Activated CD4-positive, alpha-beta T cell treated with anti-CD3 and anti-CD28 coated beads for 36 hours (primary cell): ENCODE measurements around the gene HDAC4. TPM values are rescaled to one million over a fixed set of nuclear protein-coding genes. Genes with fewer than 3 reads are reported as not detected.

Source experiments
- ATAC-seq: fragments of 200-7000 bp; cut with Tn5 transposase; one replicate; pipeline ENCODE4 v1.10.0; 2021; ENCODE audit warnings: mild to moderate bottlenecking, moderate library complexity
- CTCF ChIA-PET: fragments of 350-600 bp; sonication (Branson Sonifier 250); formaldehyde crosslinking; loops from one replicate; lab custom pipeline; 2021; ENCODE audit warnings: antibody characterized with exemption; lab: Charles Lee
- POLR2A ChIA-PET: fragments of 350-600 bp; sonication (Branson Sonifier 250); formaldehyde crosslinking; loops from one replicate; lab custom pipeline; 2021; ENCODE audit warnings: antibody characterized with exemption, inconsistent platforms; lab: Charles Lee
- DNase-seq: peaks from one replicate; pipeline ENCODE4 v3.0.0-alpha.2; 2020
- H3K27ac Mint-ChIP-seq: one replicate; pipeline ENCODE4 v1.8.0; 2021; ENCODE audit warnings: mixed read lengths
- H3K27me3 Mint-ChIP-seq: one replicate; pipeline ENCODE4 v1.8.0; 2021; ENCODE audit warnings: mixed read lengths
- H3K36me3 Mint-ChIP-seq: one replicate; pipeline ENCODE4 v1.8.0; 2021; ENCODE audit warnings: low read depth, mixed read lengths
- H3K4me1 Mint-ChIP-seq: one replicate; pipeline ENCODE4 v1.8.0; 2021; ENCODE audit warnings: mixed read lengths
- H3K4me3 Mint-ChIP-seq: one replicate; pipeline ENCODE4 v1.8.0; 2021; ENCODE audit warnings: mild to moderate bottlenecking, moderate library complexity, mixed read lengths
- H3K9me3 Mint-ChIP-seq: one replicate; pipeline ENCODE4 v1.8.0; 2021; ENCODE audit warnings: low read depth, mixed read lengths
- intact Hi-C, 2 experiments: fragments of 100-400 bp; cut with DNase I in 1 of 2; cut with micrococcal nuclease in 1 of 2; formaldehyde crosslinking; loops; one replicate each; pipeline versions ENCODE4 v1.14.2 to v1.15.1; 2022 to 2024; cut with DNase I, micrococcal nuclease
- total RNA-seq, 2 experiments: library from RNA; stranded (reverse); gene quantifications; one replicate each; pipeline ENCODE4 v1.2.3, GENCODE V29; 2021

Gene HDAC4
- total RNA-seq, 2 experiments from 2014 or later = 25.4 to 30.4 TPM

DNA sequence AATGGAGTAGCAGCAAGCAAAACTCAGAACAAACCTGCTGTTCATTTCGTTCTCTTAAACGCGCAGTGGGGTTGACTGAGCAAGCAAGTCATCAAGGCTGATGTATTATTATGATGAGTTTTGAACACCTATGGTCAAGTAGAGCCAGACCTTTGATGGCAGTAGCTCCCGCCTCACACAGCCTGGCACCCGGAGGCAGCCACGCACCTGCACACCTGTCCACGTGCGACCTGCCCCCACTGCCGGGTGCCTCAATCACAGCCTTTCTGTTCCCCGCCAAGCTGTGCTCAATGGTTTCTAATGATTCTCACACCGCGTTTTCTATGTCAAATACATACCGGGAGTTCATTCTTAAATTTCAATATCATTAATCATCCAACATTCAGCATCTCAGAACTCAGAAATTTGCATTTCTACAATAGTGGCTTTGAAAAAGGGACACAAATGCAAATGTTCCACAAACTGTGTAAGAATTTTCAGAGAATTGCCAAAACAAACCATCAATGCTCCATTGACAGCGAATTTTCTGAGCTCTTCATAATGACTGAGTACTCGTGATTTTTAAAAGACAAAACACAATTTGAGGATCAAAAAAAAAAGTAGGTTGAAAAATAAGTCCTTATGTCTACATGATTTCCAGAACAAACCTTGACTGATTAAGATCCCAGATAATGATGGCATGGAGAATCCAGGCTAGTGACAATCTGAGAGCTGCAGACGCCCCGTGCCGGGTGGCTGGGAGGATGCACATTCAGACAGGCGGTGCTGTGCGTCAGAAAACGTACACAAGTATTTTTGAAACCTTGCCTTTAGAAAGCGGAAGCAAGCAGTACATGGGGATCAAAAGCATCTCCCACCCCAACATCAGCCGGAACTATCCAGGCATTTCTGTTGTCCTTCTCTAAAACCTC is 56.6 kb downstream of the HDAC4 start:
- ChIA-PET POLR2A (interaction anchor here (0.6 kb wide), 1 partner anchor 15 kb away, joined by 4 read pairs; no protein-coding TSS in a partner anchor), CTCF (interaction anchor here (1.0 to 1.4 kb wide), 2 partner anchors 9 to 246 kb away, joined by 3 read pairs; no protein-coding TSS in a partner anchor)
- H3K36me3 Mint-ChIP-seq = peaks cover 14% of the 10 kb centered on the region
- ATAC-seq = no peak
- no peaks in the 10 kb centered on the region for H3K9me3 Mint-ChIP-seq
- H3K27ac Mint-ChIP-seq = no peak overlapping the region
- intact Hi-C loops = no loop called here
- H3K4me3 Mint-ChIP-seq = no peak overlapping the region
- no peaks in the 10 kb centered on the region for H3K27me3 Mint-ChIP-seq
- peaks cover 27% of the 10 kb centered on the region for H3K4me1 Mint-ChIP-seq
- no peak for DNase-seq

DNA sequence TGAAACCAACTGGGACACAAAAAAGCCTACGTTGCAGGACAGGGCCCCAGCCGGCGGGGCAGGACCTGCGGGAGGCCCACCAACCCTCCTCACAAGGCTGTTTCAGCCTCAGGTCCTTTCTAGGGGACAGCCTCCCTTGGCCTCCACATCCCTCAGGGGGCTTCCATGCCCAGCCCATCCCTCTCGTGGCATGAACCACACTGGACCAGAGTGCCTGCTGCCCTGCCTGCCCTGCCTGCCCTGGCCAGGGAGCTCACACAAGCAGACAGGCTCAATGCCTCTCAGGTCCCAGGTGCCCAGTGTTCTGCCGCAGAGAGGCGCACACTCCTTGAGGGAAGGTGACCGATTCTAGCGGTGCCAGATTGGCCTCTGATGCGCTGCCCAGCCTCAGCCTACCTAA is 57.4 kb downstream of the HDAC4 start:
- H3K27ac Mint-ChIP-seq = no peak overlapping the region
- ChIA-PET CTCF (interaction anchor here (1.4 kb wide), 1 partner anchor 8 kb away, joined by 3 read pairs; no protein-coding TSS in a partner anchor), POLR2A (no interaction called here)
- H3K4me1 Mint-ChIP-seq = peaks cover 33% of the 10 kb centered on the region
- no peaks in the 10 kb centered on the region for H3K9me3 Mint-ChIP-seq
- no peaks in the 10 kb centered on the region for H3K27me3 Mint-ChIP-seq
- intact Hi-C loops = no loop called here
- ATAC-seq (no peak), DNase-seq (no peak)
- H3K4me3 Mint-ChIP-seq = no peak overlapping the region
- H3K36me3 Mint-ChIP-seq = peaks cover 14% of the 10 kb centered on the region

DNA sequence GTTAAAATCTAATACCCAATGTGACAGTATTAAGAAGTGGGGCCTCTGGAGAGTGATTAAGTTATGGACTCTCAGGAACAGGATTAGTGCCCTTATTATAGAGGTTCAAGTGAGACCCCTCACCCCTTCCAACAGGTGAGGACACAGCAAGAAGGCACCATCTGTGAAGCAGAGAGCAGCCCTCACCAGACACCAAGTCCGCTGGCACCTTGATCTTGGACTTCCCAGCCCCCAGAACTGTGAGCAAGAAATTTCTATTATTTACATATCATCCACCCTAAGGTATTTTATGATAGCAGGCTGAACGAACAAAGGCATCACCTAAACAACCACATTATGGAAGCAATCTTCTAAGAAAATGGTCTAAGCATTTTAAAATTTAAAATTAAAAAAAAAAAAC is 59.0 kb downstream of the HDAC4 start:
- Mint-ChIP-seq H3K4me1 (peaks cover 36% of the 10 kb centered on the region), H3K9me3 (no peaks in the 10 kb centered on the region), H3K36me3 (peaks cover 21% of the 10 kb centered on the region), H3K27ac (no peak overlapping the region), H3K27me3 (no peaks in the 10 kb centered on the region), H3K4me3 (no peak overlapping the region)
- ChIA-PET POLR2A (no interaction called here), CTCF (interaction anchor here (0.6 to 1.0 kb wide), 2 partner anchors 14 to 535 kb away, joined by 3 read pairs; no protein-coding TSS in a partner anchor)
- intact Hi-C loops = no loop called here
- no peak for ATAC-seq
- no peak for DNase-seq

DNA sequence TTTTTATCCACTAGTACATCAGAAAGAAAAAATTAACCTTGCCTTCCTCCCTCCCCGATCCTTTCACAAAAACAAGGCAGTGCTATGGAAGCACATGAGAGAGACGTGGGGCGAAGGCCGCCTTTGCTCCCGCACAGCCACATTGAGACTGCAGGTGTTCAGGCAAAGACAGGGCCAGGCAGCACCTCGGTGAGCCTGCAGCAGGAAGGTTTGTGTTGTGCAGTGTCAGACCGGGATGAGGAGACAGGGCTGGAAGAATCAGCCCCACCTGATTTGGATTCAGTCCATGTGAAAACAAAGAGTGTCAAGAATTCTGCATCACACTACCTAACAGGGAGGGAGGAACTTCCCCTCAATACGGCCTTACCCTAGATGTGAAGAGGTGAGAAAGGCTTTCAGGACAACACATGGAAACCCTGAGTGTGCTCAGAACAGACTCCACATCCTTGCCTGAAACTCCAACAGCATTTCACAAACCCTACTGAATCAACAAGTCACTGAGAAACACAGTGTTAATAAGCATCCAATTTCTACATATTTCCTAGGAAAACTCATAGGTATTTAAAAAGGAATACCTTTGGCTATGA is 59.6 kb downstream of the HDAC4 start:
- H3K36me3 Mint-ChIP-seq = peaks cover 23% of the 10 kb centered on the region
- H3K27me3 Mint-ChIP-seq = no peaks in the 10 kb centered on the region
- DNase-seq (no peak), ATAC-seq (peak; percentile 63)
- H3K4me3 Mint-ChIP-seq = no peak overlapping the region
- ChIA-PET CTCF (no interaction called here), POLR2A (no interaction called here)
- intact Hi-C loops = no loop called here
- no peak overlapping the region for H3K27ac Mint-ChIP-seq
- peaks cover 36% of the 10 kb centered on the region for H3K4me1 Mint-ChIP-seq
- H3K9me3 Mint-ChIP-seq = no peaks in the 10 kb centered on the region

DNA sequence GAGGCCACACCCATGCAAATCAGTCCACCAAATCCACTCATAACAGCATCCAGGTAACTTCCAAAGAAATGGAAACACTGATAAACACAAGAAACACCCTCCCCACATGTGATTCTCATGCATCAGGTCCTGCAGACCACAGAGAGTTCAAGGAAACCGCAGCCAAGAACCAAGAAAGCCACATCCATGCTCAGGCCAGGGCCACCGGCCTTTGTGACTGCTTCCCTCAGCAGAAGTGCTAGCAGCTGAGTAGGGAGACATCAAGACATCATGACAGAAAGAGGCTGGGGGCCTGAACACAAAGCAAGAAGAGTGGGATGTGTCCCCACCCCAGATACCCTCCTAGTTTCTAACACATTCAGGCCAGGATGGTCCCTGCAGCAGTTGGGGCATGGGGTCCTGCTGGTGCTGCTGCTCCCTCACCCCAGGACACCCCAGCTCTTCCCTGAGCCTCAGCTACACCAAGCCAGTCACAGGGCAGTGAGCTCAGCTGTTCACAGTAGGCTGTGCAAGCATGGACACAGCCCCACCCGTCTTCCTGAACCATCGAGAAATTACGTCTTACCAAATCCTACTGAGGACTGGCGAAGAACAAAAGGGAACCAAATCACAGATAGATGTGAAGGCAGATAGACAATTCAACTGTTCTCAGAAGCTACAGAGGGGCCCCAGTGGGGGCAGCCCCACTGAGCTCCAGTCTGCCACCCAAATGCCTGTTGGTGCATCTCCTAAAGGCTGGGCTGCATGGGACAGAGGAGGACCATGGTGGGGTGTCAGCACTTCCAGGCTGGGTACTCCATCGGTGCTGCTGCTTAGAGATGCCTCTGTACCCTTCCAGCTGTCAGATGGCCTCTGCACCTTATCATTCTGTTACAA is 60.9 kb downstream of the HDAC4 start:
- peak overlapping the region; percentile 7 for H3K27ac Mint-ChIP-seq
- peaks cover 41% of the 10 kb centered on the region for H3K4me1 Mint-ChIP-seq
- POLR2A ChIA-PET = interaction anchor here (1.0 to 2.8 kb wide), 2 partner anchors 12 to 61 kb away, joined by 3 to 6 read pairs; partner anchors contain the start of gene HDAC4
- peaks cover 23% of the 10 kb centered on the region for H3K36me3 Mint-ChIP-seq
- peak; percentile 75 for ATAC-seq
- DNase-seq = peak; percentile 73
- intact Hi-C loops = no loop called here
- no peak overlapping the region for H3K4me3 Mint-ChIP-seq
- CTCF ChIA-PET = interaction anchor here (0.7 to 1.6 kb wide), 2 partner anchors 57 to 180 kb away, joined by 4 to 6 read pairs; no protein-coding TSS in a partner anchor
- no peaks in the 10 kb centered on the region for H3K9me3 Mint-ChIP-seq
- no peaks in the 10 kb centered on the region for H3K27me3 Mint-ChIP-seq

DNA sequence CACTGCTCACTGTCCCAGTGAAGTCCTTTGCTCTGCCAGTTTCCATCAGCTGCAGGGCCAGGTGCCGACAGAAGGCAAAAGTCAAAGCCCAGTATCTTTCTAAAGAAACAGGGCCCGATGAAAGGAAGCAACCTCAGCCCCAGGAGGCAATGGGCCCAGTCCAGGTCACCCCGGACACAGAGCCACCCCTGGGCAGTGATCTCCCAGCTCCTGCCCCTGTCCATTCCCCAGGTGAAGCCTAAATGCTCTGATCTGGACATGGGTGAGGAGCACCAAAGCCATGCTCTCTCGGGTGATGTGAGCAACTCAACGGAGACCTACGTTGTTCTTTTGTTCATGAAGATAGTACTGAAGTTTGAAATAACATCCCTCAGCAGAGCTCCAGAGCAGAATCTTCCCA is 61.6 kb downstream of the HDAC4 start:
- Mint-ChIP-seq H3K36me3 (peaks cover 21% of the 10 kb centered on the region), H3K4me1 (peaks cover 41% of the 10 kb centered on the region), H3K27me3 (no peaks in the 10 kb centered on the region), H3K4me3 (no peak overlapping the region), H3K27ac (no peak overlapping the region), H3K9me3 (no peaks in the 10 kb centered on the region)
- no peak for ATAC-seq
- intact Hi-C loops = no loop called here
- CTCF ChIA-PET = interaction anchor here (1.6 kb wide), 1 partner anchor 58 kb away, joined by 6 read pairs; no protein-coding TSS in a partner anchor
- POLR2A ChIA-PET = interaction anchor here (1.0 to 2.8 kb wide), 2 partner anchors 12 to 62 kb away, joined by 3 to 6 read pairs; partner anchors contain the start of gene HDAC4
- DNase-seq = no peak

DNA sequence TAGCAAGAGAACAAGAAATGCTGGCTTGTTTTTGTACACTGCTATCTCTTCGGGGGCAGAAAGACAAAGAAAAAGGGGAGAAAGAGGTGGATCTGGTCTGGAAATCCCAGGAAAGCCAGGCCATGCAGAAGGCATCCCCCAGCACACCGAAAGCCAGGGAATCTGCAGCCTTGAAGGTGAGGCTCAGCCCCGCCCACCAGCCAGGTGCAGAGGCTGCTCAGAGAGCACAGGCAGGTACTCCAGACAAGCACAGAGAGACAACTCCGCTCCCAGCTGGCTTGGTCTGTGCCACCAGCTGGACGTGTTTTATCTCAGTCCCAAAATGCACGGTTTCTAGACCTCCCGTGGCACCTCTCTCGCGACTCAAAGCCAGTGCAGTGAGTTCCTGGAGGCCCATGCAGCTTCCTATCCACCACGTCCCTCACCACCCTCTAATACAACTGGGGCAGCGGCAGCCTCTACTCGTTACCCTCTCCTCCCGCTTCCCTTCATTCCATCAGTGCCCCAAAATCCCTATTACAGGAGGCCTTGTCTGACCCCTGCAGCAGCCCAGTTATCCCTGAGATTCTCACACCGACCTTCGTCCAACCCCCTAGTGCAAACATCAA is 62.8 kb downstream of the HDAC4 start:
- peaks cover 20% of the 10 kb centered on the region for H3K36me3 Mint-ChIP-seq
- ATAC-seq (no peak), DNase-seq (no peak)
- H3K27ac Mint-ChIP-seq = no peak overlapping the region
- H3K4me1 Mint-ChIP-seq = peaks cover 41% of the 10 kb centered on the region
- no peak overlapping the region for H3K4me3 Mint-ChIP-seq
- ChIA-PET CTCF (interaction anchor here (1.1 to 1.3 kb wide), 2 partner anchors 10 to 59 kb away, joined by 3 to 4 read pairs; no protein-coding TSS in a partner anchor), POLR2A (interaction anchor here (2.8 kb wide), 1 partner anchor 10 kb away, joined by 6 read pairs; no protein-coding TSS in a partner anchor)
- intact Hi-C loops = no loop called here
- no peaks in the 10 kb centered on the region for H3K27me3 Mint-ChIP-seq
- H3K9me3 Mint-ChIP-seq = no peaks in the 10 kb centered on the region

DNA sequence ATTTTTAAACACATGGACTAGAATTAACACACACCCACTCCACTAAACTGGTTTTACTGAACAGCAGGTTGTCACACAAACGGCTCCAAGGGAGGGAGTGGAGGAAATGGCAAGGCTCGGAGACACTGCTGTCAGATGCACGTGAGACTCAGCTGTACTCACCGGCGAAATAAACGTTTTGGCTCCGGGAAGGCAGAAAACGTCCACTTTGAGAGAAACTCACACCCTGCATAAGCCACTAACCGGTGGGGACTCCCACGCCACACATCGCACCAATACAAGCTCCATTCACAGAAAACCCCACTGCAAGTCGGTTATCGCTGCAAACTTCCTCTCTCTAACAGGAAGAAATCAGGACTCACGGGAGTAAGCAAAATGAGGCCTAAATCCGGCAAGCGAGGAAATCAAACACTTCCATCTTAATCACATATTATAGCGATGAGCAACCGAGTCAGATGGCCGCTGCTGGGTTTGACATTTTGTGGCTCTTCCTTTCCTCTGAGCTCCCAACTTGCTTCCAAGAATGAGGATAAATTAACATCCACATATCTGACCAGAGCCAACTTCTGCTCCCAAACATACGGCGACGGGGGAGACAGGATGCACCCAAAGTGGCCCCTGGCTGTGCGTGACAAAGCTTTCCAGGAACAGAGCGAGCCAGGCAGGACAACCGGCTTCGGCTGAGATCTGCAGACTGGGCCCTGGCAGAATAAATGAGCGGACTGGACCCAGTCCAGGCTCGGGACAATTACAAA is 63.5 kb downstream of the HDAC4 start:
- no peak overlapping the region for H3K4me3 Mint-ChIP-seq
- peaks cover 21% of the 10 kb centered on the region for H3K36me3 Mint-ChIP-seq
- intact Hi-C loops = no loop called here
- CTCF ChIA-PET = interaction anchor here (1.1 to 1.3 kb wide), 2 partner anchors 9 to 59 kb away, joined by 3 to 4 read pairs; no protein-coding TSS in a partner anchor
- POLR2A ChIA-PET = no interaction called here
- DNase-seq (no peak), ATAC-seq (no peak)
- H3K4me1 Mint-ChIP-seq = peaks cover 41% of the 10 kb centered on the region
- no peaks in the 10 kb centered on the region for H3K27me3 Mint-ChIP-seq
- H3K9me3 Mint-ChIP-seq = no peaks in the 10 kb centered on the region
- H3K27ac Mint-ChIP-seq = no peak overlapping the region

DNA sequence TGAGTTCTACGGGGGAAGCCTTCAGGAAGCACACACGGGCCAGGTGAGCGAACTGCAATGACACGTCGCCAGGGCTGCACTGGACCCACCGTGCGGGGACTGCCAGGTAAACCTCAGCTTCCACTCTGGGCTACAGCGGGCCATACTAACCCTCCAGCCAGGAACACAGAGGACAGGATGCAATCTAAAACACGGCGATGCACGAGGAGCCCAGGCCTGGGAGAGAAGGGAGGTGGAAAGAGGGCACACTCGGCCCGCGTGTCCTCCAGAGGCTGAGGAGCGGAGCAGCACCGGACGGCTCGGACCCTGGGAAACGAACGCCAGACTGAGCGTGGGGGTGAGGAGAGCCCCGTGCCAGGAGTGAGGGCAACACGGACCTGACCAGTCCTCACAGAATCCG is 69.3 kb downstream of the HDAC4 start:
- intact Hi-C loops = no loop called here
- no peaks in the 10 kb centered on the region for H3K27me3 Mint-ChIP-seq
- H3K4me1 Mint-ChIP-seq = peaks cover 45% of the 10 kb centered on the region

DNA sequence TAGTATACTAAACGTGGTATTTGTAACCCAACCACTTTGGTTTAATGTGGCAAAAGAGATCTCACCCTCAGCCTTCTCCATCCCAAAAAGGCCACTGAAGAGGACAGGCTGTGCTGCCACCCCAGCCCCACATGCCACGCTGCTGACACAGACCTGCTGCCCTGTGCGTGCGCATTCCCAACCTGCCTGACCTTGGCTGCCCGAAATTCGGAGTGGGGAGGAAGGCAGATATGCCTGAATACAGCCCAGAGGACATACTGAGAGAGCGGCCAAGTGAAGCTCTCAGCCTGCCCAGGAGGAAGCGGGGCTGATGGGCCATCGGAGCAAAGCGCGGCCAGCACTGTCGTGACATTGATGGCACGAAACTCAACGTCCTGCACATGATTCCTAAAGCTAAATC is 70.0 kb downstream of the HDAC4 start:
- ATAC-seq = no peak
- no peak for DNase-seq
- Mint-ChIP-seq H3K36me3 (peaks cover 3% of the 10 kb centered on the region), H3K27ac (no peak overlapping the region), H3K9me3 (no peaks in the 10 kb centered on the region), H3K4me3 (no peak overlapping the region), H3K4me1 (peaks cover 49% of the 10 kb centered on the region), H3K27me3 (no peaks in the 10 kb centered on the region)
- ChIA-PET CTCF (interaction anchor here (0.7 kb wide), 1 partner anchor 196 kb away, joined by 3 read pairs; no protein-coding TSS in a partner anchor), POLR2A (no interaction called here)
- intact Hi-C loops = no loop called here

More for the DNA sequence above, 69.3 kb downstream of the HDAC4 start:
- peaks cover 3% of the 10 kb centered on the region for H3K36me3 Mint-ChIP-seq
- ChIA-PET POLR2A (no interaction called here), CTCF (interaction anchor here (0.7 kb wide), 1 partner anchor 195 kb away, joined by 3 read pairs; no protein-coding TSS in a partner anchor)
- ATAC-seq = no peak
- no peaks in the 10 kb centered on the region for H3K9me3 Mint-ChIP-seq
- DNase-seq = no peak
- no peak overlapping the region for H3K27ac Mint-ChIP-seq
- H3K4me3 Mint-ChIP-seq = no peak overlapping the region
